Ascending aorta (tissue), 2 donors: ENCODE results near the gene KIF3A. TPM values are rescaled to one million over a fixed set of nuclear protein-coding genes. Genes with fewer than 3 reads are reported as not detected.

Source experiments
- DNase-seq, 2 donors: peaks; one replicate each; pipeline ENCODE4 v3.0.0-alpha.2; 2019; ENCODE audit warnings: low spot score in 2 of 2
- H3K27ac ChIP-seq, 2 donors: fragments of 200-600 bp; sonication (generic); one replicate each; pipeline ENCODE4 v1.5.1; 2016 to 2017; ENCODE audit warnings: mild to moderate bottlenecking in 1 of 2
- H3K27me3 ChIP-seq: fragments of 200-600 bp; sonication (generic); one replicate; pipeline ENCODE4 v1.5.1; 2017
- H3K36me3 ChIP-seq, 2 donors: fragments of 200-600 bp; sonication (generic); one replicate each; pipeline ENCODE4 v1.5.1; 2016
- H3K4me1 ChIP-seq, 2 donors: fragments of 200-600 bp; sonication (generic); one replicate each; pipeline ENCODE4 v1.5.1; 2016 to 2017; ENCODE audit warnings: mild to moderate bottlenecking in 1 of 2
- H3K4me3 ChIP-seq, 2 donors: fragments of 200-600 bp; sonication (generic); one replicate each; pipeline ENCODE4 v1.5.1; 2016 to 2017; ENCODE audit warnings: mild to moderate bottlenecking in 1 of 2
- H3K9me3 ChIP-seq, 2 donors: fragments of 200-600 bp; sonication (generic); one replicate each; pipeline ENCODE4 v1.5.1; 2016
- CTCF ChIP-seq, 3 experiments: fragments of 200-600 bp in 2 of 3; fragments of 450-650 bp in 1 of 3; sonication (generic) in 2 of 3; IDR thresholded peaks; one replicate each; pipeline ENCODE4 v1.5.1; 2016 to 2019; ENCODE audit warnings: antibody characterized with exemption in 3 of 3, mild to moderate bottlenecking in 1 of 3, moderate library complexity in 1 of 3
- intact Hi-C: fragments of 100-400 bp; cut with DNase I; formaldehyde crosslinking; loops from one replicate; pipeline ENCODE4 v1.15.1; 2023
- total RNA-seq: library from RNA; depleted of rRNA; stranded (reverse); fragments of >200 nt; gene quantifications from one replicate; pipeline ENCODE4 v1.1.0, GENCODE V29; 2016

The KIF3A gene
- total RNA-seq, 1 donor from 2014 or later: 4.4 TPM

- Histone ChIP-seq H3K27me3 (no peaks in the 10 kb centered on the region), H3K9me3 (no peaks in the 10 kb centered on the region), H3K4me3 (peak overlapping the region; percentile 59 to 72), H3K36me3 (no peaks in the 10 kb centered on the region), H3K4me1 (peaks cover 6 to 8% of the 10 kb centered on the region in 2 donors), H3K27ac (no peak overlapping the region)
- TF ChIP-seq CTCF (IDR thresholded peaks at IDR 0.05): peak in 2 of 3 experiments; percentile 43 to 45
- intact Hi-C loops: loop anchor here (5.0 to 10.0 kb wide), 2 partner anchors 59 to 166 kb away; no protein-coding TSS in a partner anchor
- peak in 1 of 2 donors; percentile 60 for DNase-seq
Measured at GRCh38 chr5:132655821-132656773, 81.2 kb downstream of the KIF3A start.

- Histone ChIP-seq H3K4me1 (peaks cover 6 to 8% of the 10 kb centered on the region in 2 donors), H3K27ac (no peak overlapping the region), H3K27me3 (no peaks in the 10 kb centered on the region), H3K9me3 (no peaks in the 10 kb centered on the region), H3K4me3 (no peak overlapping the region), H3K36me3 (no peaks in the 10 kb centered on the region)
- peak in 1 of 2 donors; percentile 16 for DNase-seq
- no peak for TF ChIP-seq CTCF (IDR thresholded peaks at IDR 0.05)
- intact Hi-C loops: loop anchor here (10.0 kb wide), 1 partner anchor 61 kb away; no protein-coding TSS in a partner anchor
Measured at GRCh38 chr5:132653716-132654115, 83.6 kb downstream of the KIF3A start.

GRCh38 chr5:132651838-132652469, 85.4 kb downstream of the KIF3A start:
- H3K36me3 ChIP-seq: no peaks in the 10 kb centered on the region
- H3K4me3 ChIP-seq: no peak overlapping the region
- DNase-seq: peak in 1 of 2 donors; percentile 13
- H3K4me1 ChIP-seq: peaks cover 6 to 8% of the 10 kb centered on the region in 2 donors
- H3K9me3 ChIP-seq: no peaks in the 10 kb centered on the region
- no peak for TF ChIP-seq CTCF (IDR thresholded peaks at IDR 0.05)
- H3K27ac ChIP-seq: no peak overlapping the region
- H3K27me3 ChIP-seq: no peaks in the 10 kb centered on the region
- intact Hi-C loops: loop anchor here (10.0 kb wide), 1 partner anchor 63 kb away; no protein-coding TSS in a partner anchor

GRCh38 chr5:132648355-132648754, 89.0 kb downstream of the KIF3A start:
- Histone ChIP-seq H3K27ac (no peak overlapping the region), H3K4me3 (no peak overlapping the region), H3K4me1 (no peaks in the 10 kb centered on the region), H3K27me3 (no peaks in the 10 kb centered on the region), H3K36me3 (peaks cover 0 to 2% of the 10 kb centered on the region in 2 donors), H3K9me3 (no peaks in the 10 kb centered on the region)
- intact Hi-C loops: no loop called here
- DNase-seq: no peak
- no peak for TF ChIP-seq CTCF (IDR thresholded peaks at IDR 0.05)

GRCh38 chr5:132647473-132647872, 89.9 kb downstream of the KIF3A start:
- H3K27me3 ChIP-seq: no peaks in the 10 kb centered on the region
- intact Hi-C loops: no loop called here
- no peak for DNase-seq
- H3K27ac ChIP-seq: no peak overlapping the region
- no peaks in the 10 kb centered on the region for H3K9me3 ChIP-seq
- H3K4me1 ChIP-seq: no peaks in the 10 kb centered on the region
- no peak for TF ChIP-seq CTCF (IDR thresholded peaks at IDR 0.05)
- no peak overlapping the region for H3K4me3 ChIP-seq
- H3K36me3 ChIP-seq: peaks cover 4 to 11% of the 10 kb centered on the region in 2 donors
